Activated T-helper 1 cell treated with Interleukin-2 at 50 U/mL for 16 hours (primary cell): ENCODE measurements around the gene KRT7.

Source experiments
- DNase-seq: peaks from one replicate; pipeline ENCODE4 v3.0.0-alpha.2; 2020; ENCODE audit warnings: low read depth

KRT7 gene

GRCh38 chr12:52199294-52199919 is 33.6 kb upstream of the KRT7 start:
- no peak for DNase-seq

- DNase-seq, result no peak
Observed at GRCh38 chr12:52200086-52200780, 32.8 kb upstream of the KRT7 start.

- no peak for DNase-seq
Observed at GRCh38 chr12:52200781-52201450, 32.1 kb upstream of the KRT7 start.

GRCh38 chr12:52201451-52201839 is 31.6 kb upstream of the KRT7 start:
- no peak for DNase-seq

GRCh38 chr12:52202361-52203078 is 30.5 kb upstream of the KRT7 start:
- DNase-seq, result no peak

- no peak for DNase-seq
Observed at GRCh38 chr12:52203079-52203921, 29.7 kb upstream of the KRT7 start.

- no peak for DNase-seq
Observed at GRCh38 chr12:52204095-52204930, 28.7 kb upstream of the KRT7 start.

- no peak for DNase-seq
Observed at GRCh38 chr12:52204931-52205505, 28.0 kb upstream of the KRT7 start.

- no peak for DNase-seq
Observed at GRCh38 chr12:52205612-52206303, 27.3 kb upstream of the KRT7 start.

GRCh38 chr12:52206304-52207040 is 26.6 kb upstream of the KRT7 start:
- DNase-seq, result no peak

- DNase-seq, result no peak
Observed at GRCh38 chr12:52207106-52207505, 25.9 kb upstream of the KRT7 start.

- DNase-seq, result no peak
Observed at GRCh38 chr12:52207895-52208294, 25.1 kb upstream of the KRT7 start.

- DNase-seq, result no peak
Observed at GRCh38 chr12:52208424-52209165, 24.4 kb upstream of the KRT7 start.

GRCh38 chr12:52209321-52209720 is 23.7 kb upstream of the KRT7 start:
- no peak for DNase-seq

- DNase-seq, result no peak
Observed at GRCh38 chr12:52210186-52210924, 22.7 kb upstream of the KRT7 start.

- DNase-seq, result no peak
Observed at GRCh38 chr12:52210925-52211650, 22.0 kb upstream of the KRT7 start.
